HL-60 (cell line): ENCODE results near the gene MSS51.

Experiments used
- DNase-seq, 2 experiments: peaks; one replicate each; pipeline ENCODE4 v3.0.0-alpha.2; 2010 to 2020; ENCODE audit warnings: low read depth in 1 of 2, low spot score in 1 of 2
- H3K27ac ChIP-seq: fragments of 250-450 bp; sonication (Bioruptor Pico); replicated peaks from 2 replicates; pipeline ENCODE4 v1.5.1; 2020; ENCODE audit warnings: mild to moderate bottlenecking, moderate library complexity
- H3K27me3 ChIP-seq: fragments of 250-450 bp; sonication (Bioruptor Pico); 2 replicates; pipeline ENCODE4 v1.5.1; 2021; ENCODE audit warnings: mild to moderate bottlenecking, moderate library complexity; ENCODE audit not compliant: insufficient read depth, poor library complexity, severe bottlenecking
- H3K4me3 ChIP-seq: replicated peaks from 2 replicates; pipeline ENCODE4 v1.5.1; 2011; ENCODE audit warnings: mild to moderate bottlenecking, control low read depth, low read length; ENCODE audit not compliant: insufficient read depth
- GABPA ChIP-seq: IDR thresholded peaks from 2 replicates; pipeline ENCODE4 v1.6.1; 2012; ENCODE audit warnings: low read depth
- POLR2AphosphoS5 ChIP-seq: IDR thresholded peaks from 2 replicates; pipeline ENCODE4 v1.6.1; 2012; ENCODE audit warnings: low read depth
- SPI1 ChIP-seq: IDR thresholded peaks from 2 replicates; pipeline ENCODE4 v1.6.1; 2012; ENCODE audit warnings: low read depth, mild to moderate bottlenecking, borderline replicate concordance
- TF ChIP-seq, protein P1 (sequence below): IDR thresholded peaks from 2 replicates; pipeline ENCODE4 v1.6.1; 2012; ENCODE audit warnings: low read depth; ENCODE audit not compliant: insufficient replicate concordance
- TF ChIP-seq, protein P2 (sequence below): IDR thresholded peaks from one replicate; pipeline ENCODE4 v1.5.1; 2011; ENCODE audit warnings: low read length, control low read depth, inconsistent platforms; ENCODE audit not compliant: insufficient read depth

MSS51 gene

DNA sequence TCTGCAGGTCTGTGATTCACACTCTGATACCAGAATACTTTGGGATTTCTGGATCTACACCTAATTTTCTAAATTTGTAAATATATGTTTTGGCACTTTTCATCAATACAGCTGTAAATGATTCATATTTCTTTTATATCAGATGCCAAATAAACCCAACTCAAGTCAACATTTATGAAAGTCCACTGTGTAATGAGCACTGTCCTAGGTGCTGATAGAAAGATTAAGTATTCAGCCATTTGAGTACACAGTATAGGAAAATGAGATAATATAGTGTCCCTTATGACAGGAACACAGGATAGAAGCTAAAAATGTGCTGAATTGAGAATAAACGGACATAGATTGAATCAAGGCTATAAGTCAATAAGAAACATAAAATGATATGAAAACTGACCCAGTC is 25.9 kb downstream of the MSS51 start:
- Histone ChIP-seq H3K27ac (no peak overlapping the region), H3K4me3 (no peak overlapping the region), H3K27me3 (no peaks in the 10 kb centered on the region)
- no peak for DNase-seq
- TF ChIP-seq, protein P1, sequence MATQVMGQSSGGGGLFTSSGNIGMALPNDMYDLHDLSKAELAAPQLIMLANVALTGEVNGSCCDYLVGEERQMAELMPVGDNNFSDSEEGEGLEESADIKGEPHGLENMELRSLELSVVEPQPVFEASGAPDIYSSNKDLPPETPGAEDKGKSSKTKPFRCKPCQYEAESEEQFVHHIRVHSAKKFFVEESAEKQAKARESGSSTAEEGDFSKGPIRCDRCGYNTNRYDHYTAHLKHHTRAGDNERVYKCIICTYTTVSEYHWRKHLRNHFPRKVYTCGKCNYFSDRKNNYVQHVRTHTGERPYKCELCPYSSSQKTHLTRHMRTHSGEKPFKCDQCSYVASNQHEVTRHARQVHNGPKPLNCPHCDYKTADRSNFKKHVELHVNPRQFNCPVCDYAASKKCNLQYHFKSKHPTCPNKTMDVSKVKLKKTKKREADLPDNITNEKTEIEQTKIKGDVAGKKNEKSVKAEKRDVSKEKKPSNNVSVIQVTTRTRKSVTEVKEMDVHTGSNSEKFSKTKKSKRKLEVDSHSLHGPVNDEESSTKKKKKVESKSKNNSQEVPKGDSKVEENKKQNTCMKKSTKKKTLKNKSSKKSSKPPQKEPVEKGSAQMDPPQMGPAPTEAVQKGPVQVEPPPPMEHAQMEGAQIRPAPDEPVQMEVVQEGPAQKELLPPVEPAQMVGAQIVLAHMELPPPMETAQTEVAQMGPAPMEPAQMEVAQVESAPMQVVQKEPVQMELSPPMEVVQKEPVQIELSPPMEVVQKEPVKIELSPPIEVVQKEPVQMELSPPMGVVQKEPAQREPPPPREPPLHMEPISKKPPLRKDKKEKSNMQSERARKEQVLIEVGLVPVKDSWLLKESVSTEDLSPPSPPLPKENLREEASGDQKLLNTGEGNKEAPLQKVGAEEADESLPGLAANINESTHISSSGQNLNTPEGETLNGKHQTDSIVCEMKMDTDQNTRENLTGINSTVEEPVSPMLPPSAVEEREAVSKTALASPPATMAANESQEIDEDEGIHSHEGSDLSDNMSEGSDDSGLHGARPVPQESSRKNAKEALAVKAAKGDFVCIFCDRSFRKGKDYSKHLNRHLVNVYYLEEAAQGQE: peak; percentile 87
- TF ChIP-seq, protein P2, sequence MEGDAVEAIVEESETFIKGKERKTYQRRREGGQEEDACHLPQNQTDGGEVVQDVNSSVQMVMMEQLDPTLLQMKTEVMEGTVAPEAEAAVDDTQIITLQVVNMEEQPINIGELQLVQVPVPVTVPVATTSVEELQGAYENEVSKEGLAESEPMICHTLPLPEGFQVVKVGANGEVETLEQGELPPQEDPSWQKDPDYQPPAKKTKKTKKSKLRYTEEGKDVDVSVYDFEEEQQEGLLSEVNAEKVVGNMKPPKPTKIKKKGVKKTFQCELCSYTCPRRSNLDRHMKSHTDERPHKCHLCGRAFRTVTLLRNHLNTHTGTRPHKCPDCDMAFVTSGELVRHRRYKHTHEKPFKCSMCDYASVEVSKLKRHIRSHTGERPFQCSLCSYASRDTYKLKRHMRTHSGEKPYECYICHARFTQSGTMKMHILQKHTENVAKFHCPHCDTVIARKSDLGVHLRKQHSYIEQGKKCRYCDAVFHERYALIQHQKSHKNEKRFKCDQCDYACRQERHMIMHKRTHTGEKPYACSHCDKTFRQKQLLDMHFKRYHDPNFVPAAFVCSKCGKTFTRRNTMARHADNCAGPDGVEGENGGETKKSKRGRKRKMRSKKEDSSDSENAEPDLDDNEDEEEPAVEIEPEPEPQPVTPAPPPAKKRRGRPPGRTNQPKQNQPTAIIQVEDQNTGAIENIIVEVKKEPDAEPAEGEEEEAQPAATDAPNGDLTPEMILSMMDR: no peak

DNA sequence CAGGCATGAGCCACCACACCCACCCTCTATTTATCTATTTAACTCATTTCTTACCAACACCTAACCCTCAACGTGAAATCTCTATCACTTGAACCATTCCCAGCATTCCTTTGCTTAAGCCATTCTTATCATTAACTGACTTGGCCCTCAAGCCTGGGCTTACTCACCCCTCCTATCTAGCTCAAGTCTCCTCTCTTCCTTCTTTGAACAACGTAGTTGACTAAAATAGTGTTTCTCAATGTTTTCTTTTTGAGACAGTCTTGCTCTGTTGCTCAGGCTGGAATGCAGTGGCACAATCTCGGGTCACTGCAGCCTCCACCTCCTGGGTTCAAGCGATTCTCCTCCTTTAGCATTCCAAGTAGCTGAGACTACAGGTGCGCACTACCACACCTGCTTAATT is 26.5 kb downstream of the MSS51 start:
- TF ChIP-seq, protein P2: no peak
- TF ChIP-seq POLR2AphosphoS5 (no peak), GABPA (no peak)
- H3K4me3 ChIP-seq: no peak overlapping the region

DNA sequence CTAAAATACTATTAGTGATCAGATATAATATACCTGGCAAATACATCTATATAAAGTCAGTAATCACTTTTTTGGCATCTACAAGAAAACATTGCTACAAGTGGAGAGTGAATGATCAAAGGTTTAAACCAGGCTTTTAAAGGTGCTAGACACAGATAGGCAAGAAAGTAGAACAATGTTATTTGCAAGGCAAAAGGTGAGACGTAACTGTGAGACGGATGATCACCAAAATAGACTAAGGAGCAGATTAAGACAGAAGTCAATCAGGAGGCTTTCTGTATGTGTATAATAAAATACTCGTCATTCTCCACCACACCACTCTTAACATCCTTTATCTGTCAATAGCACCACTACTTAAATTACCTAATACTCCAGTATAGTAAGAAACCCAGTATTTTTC is 27.8 kb downstream of the MSS51 start:
- TF ChIP-seq SPI1: no peak
- no peak for TF ChIP-seq POLR2AphosphoS5
- TF ChIP-seq, protein P2: no peak
- TF ChIP-seq GABPA: no peak
- TF ChIP-seq, protein P1: no peak
- Histone ChIP-seq H3K27me3 (no peaks in the 10 kb centered on the region), H3K4me3 (no peak overlapping the region), H3K27ac (no peak overlapping the region)
- no peak for DNase-seq

More for the DNA sequence above, 26.5 kb downstream of the MSS51 start:
- H3K27ac ChIP-seq: no peak overlapping the region
- DNase-seq: no peak
- H3K27me3 ChIP-seq: no peaks in the 10 kb centered on the region

DNA sequence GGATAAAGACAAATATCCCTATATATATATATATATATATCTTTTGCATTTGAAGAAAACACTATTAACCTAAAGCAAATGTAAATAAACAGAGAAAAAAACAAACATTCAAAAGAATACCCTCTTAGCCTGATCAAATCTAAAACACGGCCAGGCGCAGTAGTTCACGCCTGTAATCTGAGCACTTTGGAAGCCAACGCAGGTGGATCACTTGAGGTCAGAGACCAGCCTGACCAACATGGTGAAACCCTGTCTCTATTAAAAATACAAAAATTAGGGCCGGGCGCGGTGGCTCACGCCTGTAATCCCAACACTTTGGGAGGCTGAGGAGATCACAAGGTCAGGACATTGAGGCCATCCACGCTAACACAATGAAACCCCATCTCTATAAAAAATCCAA is 28.7 kb downstream of the MSS51 start:
- DNase-seq: no peak
- Histone ChIP-seq H3K27ac (no peak overlapping the region), H3K4me3 (no peak overlapping the region), H3K27me3 (no peaks in the 10 kb centered on the region)
- TF ChIP-seq, protein P1: no peak
- TF ChIP-seq POLR2AphosphoS5 (no peak), SPI1 (no peak), GABPA (no peak)
- TF ChIP-seq, protein P2: no peak
